NCI-H446 treated with DMSO at 0.1 percent for 48 hours (cell line): ENCODE data around the gene PRR19.
"Not testable (repeated sequence)": the region's sequence is repeated elsewhere in the genome, so short reads cannot be mapped to it uniquely, and the experiment has no call there.

Experiments
- DNase-seq: peaks from one replicate; lab custom pipeline; 2025; lab: John Stamatoyannopoulos, UW

Gene PRR19

DNA sequence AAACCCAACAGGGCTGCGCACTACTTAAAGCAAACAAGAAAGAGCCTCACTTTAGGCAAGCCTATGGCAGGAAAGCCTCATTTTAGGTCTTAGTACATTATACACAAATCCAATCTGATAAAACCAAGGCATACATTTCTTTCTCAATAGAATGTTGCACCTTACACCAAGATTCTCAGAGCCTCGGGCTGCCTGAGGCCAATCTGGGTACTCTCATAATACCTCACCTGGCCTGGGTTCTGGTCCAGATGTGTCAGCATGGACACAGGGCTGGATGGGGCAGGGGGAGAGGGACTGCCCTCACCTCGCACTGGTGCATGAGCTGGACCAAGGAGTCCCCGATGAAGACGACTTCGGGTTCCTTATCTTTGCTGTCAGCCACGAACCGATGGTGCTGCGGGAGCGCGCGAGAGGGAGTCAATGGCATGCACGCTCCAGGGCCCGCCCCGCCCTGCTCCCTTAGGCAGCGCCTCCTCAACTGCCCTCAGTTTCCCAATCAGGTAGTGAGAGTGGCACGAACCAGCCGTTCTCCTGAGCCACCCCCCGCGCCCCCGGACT is at the start of gene PRR19:
PRR19 (plus strand) TSS at position 487 of the 558 bp plus-strand sequence. CDS start 7,453 bp downstream, outside the sequence.
- no peak for DNase-seq

- no peak for DNase-seq
Measured at GRCh38 chr19:42252365-42253244, 49.3 kb upstream of the PRR19 start.

DNA sequence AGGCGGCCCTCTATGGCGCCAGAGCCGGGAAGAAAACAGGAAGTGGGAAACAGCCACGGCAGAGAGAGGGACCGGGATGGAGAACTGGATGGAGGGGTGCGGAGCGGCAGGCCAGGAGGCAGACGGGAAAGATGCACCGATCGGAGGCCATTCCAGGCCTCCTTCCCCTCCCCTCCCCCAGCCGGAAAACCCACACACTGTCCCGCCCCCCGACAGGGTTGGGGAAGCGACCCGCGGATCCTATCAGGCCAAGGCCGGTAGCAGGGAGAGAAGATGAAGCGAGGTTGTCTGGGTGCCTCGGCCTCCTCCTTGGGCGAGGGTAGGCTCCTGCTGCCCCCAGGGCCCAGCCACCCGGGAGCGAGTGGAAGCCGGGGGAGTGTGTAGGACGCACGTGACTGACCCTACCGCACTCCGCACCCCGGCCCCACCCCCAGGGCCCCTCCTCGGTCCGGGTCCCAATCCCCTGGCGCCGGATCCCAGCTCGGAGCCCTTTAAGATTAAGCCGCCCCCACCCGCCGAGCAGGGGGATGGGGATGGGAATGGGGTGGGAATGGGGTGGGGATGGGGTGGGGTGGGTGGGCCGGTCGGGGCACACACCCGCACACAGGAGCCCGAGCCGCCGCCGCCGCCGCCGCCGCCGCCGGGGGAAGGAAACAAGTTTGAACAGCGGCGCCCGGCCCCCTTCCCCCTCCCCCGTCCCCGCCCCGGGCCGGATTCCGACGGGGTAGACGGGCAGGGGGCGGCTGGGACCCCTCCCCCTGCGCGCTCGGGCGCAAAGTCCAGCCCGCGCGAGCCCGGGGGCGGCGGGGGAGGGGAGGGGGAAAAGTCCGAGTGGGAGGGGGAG is 48.5 kb upstream of the PRR19 start:
- no peak for DNase-seq

DNA sequence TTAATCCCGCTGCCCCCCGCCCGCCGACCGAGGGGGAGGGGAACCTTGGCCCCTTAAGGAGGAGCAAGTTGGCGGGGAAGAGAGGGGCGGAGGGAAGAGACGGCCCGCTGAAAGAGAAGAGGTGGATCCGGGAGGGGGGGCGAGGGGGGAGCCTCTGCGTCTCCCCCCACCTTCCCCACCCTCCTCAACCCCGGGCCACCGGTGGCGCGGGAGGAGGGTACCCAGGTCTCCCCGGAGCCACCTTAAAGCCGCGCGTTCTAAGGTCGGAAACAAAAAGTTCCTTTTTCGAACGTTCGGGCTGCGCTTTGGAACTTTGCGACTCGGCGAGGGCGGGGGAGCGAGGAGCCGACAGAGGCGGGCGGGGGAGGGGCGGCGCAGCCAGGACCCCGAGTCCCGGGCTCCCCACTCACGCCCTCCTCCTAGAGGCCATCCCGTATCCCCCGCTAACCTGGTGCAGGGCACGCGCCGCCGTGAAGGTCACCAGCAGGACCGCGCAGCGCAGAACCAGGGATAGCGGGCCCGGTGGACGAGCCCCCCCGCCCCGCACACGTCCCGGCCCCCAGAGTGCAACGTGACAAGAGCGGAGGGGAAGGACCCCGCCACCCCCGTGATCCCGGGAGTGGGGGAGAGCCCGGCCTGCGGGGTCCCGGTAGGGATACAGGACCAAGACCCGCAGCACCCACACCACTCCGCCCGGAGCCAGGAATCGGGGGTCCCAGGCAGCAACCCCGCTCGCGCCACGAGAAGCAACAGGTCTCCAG is 47.7 kb upstream of the PRR19 start:
- DNase-seq = no peak

- DNase-seq = peak; percentile 77
Measured at GRCh38 chr19:42254850-42255765, 46.8 kb upstream of the PRR19 start, which contains the start of gene ERF. ERF (minus strand) TSS chr19:42255128; CDS start chr19:42254999, 129 bp downstream.

- no peak for DNase-seq
Measured at GRCh38 chr19:42255766-42256745, 45.9 kb upstream of the PRR19 start.

DNA sequence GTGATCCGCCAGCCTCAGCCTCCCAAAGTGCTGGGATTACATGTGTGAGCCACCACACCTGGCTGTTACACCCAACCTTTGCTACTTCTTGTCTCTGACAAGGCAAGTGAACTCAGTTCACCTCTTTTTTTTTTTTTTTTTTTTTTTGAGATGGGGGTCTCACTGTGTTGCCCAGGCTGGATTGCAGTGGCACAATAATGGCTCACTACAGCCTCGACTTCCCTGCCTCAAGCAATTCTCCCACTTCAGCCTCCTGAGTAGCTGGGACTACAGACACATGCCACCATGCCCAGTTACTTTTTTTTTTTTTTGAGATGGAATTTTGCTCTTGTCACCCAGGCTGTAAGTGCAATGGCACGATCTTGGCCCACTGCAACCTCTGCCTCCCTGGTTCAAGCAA is 44.1 kb upstream of the PRR19 start:
- not testable (repeated sequence) for DNase-seq

DNA sequence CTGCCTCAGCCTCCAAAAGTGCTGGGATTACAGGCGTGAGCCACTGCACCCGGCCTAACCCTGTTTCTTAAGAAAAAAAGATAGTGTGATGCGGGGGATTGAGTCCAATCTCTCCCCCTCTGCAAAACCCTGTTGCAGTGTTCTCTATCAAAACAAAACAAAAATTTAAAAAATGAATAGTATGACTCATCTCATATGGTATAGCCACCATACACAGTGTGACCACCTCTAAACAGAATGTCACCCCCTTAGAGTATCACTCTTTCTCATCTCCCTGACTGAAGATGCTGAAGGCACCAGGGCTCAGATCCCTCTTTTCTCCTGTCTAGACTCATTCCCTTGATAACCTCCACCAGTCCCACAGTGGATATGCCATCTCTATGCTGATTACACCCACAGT is 40.2 kb upstream of the PRR19 start:
- DNase-seq = no peak

DNA sequence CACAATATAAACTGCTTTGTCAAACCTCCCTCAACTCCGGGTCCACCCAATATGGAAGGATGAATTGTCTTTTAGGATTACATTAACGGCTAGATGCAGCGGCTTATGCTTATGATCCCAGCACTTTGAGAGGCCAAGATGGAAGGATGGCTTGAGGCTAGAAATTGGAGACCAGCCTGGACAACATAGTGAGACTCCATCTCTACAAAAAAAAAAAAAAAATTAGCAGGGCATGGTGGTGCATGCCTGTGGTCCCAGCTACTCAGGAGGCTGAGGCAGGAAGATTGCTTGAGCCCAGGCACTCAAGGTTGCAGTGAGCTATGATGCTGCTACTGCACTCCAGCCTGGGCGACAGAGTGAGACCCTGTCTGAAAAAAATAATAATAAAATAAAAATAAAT is 35.8 kb upstream of the PRR19 start:
- not testable (repeated sequence) for DNase-seq

DNA sequence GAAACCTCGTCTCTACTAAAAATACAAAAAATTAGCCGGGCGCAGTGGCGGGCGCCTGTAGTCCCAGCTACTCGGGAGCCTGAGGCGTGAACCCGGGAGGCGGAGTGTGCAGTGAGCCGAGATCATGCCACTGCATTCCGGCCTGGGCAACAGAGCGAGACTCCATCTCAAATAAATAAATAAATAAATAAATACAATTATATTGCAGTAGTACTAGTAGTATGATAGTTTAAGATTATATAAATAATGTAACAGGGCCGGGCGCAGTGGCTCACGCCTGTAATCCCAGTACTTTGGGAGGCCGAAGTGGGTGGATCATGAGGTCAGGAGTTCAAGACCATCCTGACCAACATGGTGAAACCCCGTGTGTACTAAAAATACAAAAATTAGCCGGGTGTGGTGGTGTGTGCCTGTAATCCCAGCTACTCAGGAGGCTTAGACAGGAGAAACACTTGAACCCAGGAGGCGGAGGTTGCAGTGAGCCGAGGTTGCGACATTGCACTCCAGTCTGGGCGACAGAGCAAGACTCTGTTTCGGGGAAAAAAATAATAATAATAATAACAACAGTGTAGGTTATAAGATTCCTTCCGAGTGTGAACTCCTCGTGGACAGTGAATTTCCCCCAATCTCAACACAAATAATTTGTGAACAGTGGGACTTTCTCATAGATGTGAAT is 34.9 kb upstream of the PRR19 start:
- not testable (repeated sequence) for DNase-seq

- no peak for DNase-seq
Measured at GRCh38 chr19:42267644-42268141, 34.2 kb upstream of the PRR19 start.

- DNase-seq = peak; percentile 100
Measured at GRCh38 chr19:42268142-42268703, 33.7 kb upstream of the PRR19 start.

- peak; percentile 100 for DNase-seq
Measured at GRCh38 chr19:42268704-42269477, 33.0 kb upstream of the PRR19 start, which contains the start of gene CIC. CIC (plus strand) TSS chr19:42269252; CDS start chr19:42271784, 2,532 bp downstream.

DNA sequence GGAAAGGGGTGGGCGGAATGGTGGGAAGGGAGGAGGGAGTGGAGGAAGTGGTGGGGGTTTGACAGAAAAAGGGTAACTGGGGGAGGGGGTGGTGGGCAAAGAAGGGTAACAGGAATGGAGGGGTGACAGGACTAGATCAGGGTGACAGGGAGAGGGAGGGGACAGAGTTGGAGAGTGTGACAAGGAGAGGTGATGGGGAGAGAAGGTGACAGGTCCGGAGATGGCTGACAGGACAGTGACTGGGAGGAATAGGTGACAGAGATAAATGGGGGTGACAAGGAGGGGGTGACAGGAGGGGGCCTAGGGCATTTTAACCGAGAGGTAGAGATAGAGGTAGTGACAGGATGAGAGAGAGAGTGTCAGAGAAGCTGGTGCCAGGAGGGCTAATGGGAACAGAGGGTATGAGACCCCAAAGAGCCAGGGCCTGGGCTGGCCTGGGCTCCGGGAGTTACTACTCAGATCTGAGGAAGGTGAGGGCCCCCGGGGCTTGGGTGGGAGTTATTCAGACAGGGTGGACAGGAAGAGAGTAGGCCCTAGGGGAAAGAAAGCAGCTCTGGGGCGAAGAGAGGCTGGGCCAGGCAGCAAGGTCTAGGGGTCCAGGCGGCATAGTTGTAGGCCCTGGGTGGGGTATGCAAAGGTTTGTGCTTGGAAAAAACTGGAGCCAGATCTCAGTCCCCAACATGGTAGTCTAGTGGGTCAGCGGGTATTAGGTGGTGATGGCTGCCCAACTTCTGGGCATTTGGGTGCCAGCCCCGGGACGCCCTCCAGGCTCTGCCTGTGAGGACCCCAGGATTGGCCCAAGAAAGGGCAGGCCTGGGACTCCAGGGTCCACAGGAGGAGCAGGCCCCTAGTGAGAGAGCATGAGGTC is 32.2 kb upstream of the PRR19 start:
- no peak for DNase-seq

DNA sequence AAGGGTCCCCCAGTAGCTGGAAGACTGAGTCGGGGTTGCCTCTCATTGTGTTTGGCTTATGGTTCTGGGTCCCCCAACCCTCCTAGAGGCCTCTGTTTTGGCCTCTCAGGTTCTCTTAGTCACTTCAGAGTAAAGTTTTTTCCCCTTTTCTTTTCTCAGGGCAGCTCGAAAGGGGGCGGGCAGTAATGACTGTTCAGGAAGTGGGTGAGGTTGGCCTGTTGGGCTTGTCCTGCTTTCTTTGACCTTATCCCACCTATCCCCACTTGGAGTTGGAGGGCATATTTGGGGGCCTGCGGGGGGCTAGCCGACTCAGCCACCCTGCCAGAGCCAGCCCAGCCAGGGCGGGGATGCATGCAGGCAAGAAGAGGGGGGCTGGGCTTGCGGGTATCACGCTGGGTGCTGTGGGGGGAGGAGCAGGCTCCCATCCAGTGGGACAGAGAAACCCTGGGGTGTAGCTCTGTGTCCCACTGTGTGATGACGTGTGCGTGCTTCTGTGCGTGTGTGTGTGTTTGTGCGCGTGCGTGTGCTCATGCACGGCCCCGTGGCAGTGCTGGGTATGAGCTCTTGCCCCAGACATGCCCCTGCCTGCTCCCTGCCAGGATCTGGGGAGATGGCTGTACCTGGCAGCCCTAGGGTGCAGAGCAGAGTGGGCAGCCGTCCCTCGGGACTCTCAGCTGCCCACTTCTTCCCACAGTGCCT is 31.4 kb upstream of the PRR19 start:
- DNase-seq = no peak

- DNase-seq = no peak
Measured at GRCh38 chr19:42271045-42271419, 30.9 kb upstream of the PRR19 start.
